Heart left ventricle (tissue), 16 donors: ENCODE data around the gene MYL9. TPM values are rescaled to one million over a fixed set of nuclear protein-coding genes. Genes with fewer than 3 reads are reported as not detected.

Experiments used
- ATAC-seq, 4 donors: fragments of 200-7000 bp; cut with Tn5 transposase; one replicate each; pipeline ENCODE4 v1.9.1; 2020 to 2022; ENCODE audit warnings: moderate library complexity in 4 of 4, mild to moderate bottlenecking in 3 of 4, moderate number of reproducible peaks in 1 of 4
- DNase-seq, 5 donors: peaks; one replicate each; pipeline ENCODE4 v3.0.0-alpha.2; 2020
- H3K27ac ChIP-seq, 12 donors: fragments of 200-600 bp; sonication (generic) in 4 of 12; one replicate each; pipeline versions ENCODE4 v1.5.0 to v1.8.0; 2016 to 2022; ENCODE audit warnings: mild to moderate bottlenecking in 2 of 12
- H3K27me3 ChIP-seq, 9 donors: fragments of 200-600 bp; sonication (generic) in 2 of 9; one replicate each; pipeline versions ENCODE4 v1.5.1 to v1.8.0; 2016 to 2022; ENCODE audit warnings: mild to moderate bottlenecking in 3 of 9
- H3K36me3 ChIP-seq, 9 donors: fragments of 200-600 bp; sonication (generic) in 2 of 9; one replicate each; pipeline versions ENCODE4 v1.5.0 to v1.8.0; 2018 to 2022; ENCODE audit warnings: mild to moderate bottlenecking in 2 of 9
- H3K4me1 ChIP-seq, 12 donors: fragments of 200-600 bp; sonication (generic) in 4 of 12; one replicate each; pipeline versions ENCODE4 v1.5.0 to v1.8.0; 2016 to 2022; ENCODE audit warnings: mild to moderate bottlenecking in 3 of 12
- H3K4me3 ChIP-seq, 12 donors: fragments of 200-600 bp; sonication (generic) in 4 of 12; one replicate each; pipeline versions ENCODE4 v1.5.0 to v1.8.0; 2017 to 2022; ENCODE audit warnings: mild to moderate bottlenecking in 9 of 12, moderate library complexity in 4 of 12
- H3K9me3 ChIP-seq, 12 donors: fragments of 200-600 bp; sonication (generic) in 4 of 12; one replicate each; pipeline versions ENCODE4 v1.5.0 to v1.8.0; 2016 to 2022; ENCODE audit warnings: mild to moderate bottlenecking in 1 of 12
- CTCF ChIP-seq, 12 donors: fragments of 200-600 bp; sonication (generic) in 4 of 12; IDR thresholded peaks; one replicate each; pipeline versions ENCODE4 v1.5.0 to v1.8.0; 2018 to 2022; ENCODE audit warnings: antibody characterized with exemption in 12 of 12, mild to moderate bottlenecking in 5 of 12
- POLR2A ChIP-seq, 2 donors: fragments of 450-650 bp; IDR thresholded peaks; one replicate each; pipeline ENCODE4 v1.6.1; 2017; ENCODE audit warnings: antibody characterized with exemption in 2 of 2, mild to moderate bottlenecking in 2 of 2, moderate library complexity in 2 of 2
- WGBS, 4 donors: extraction: QIAGEN DNeasy Blood & Tissue Kit in 2 of 4; methylation state at CpG; one replicate each; pipeline versions ENCODE4 v1.1.5 to v1.1.7; 2013 to 2018; 5-methylcytosine and 5-hydroxymethylcytosine counted together
- intact Hi-C, 10 donors: fragments of 100-400 bp; cut with DNase I; formaldehyde crosslinking; loops; one replicate each; pipeline versions ENCODE4 v1.11.1 to v1.14.2; 2022
- polyA plus RNA-seq, 2 donors: library from polyadenylated mRNA; stranded (reverse); fragments of 200-250 nt; gene quantifications; one replicate each; pipeline ENCODE4 v1.2.3, GENCODE V29; 2013
- total RNA-seq, 9 donors: library from RNA; depleted of rRNA in 2 of 9; stranded (reverse); fragments of >200 nt in 2 of 9; fragmentation: NEBNext Ultra II Directional in 3 of 9; extraction: Animal tissue kit (Norgen Biotek cat#: 25700) in 3 of 9; gene quantifications; one replicate each; pipeline versions ENCODE4 v1.1.0 to v1.2.4, GENCODE V29; 2016 to 2023
- donor health status: ischemic (EF 13 %, LVEDD 7.1; RV severe dilation, severe dysfunction).
- donor health status: healthy with polysubstance abuse.
- donor health status: DM: no; HTN: yes; CAD: no.
- donor health status: DM: no; HTN: no; CAD: no.
- donor health status: ischemic (EF 25% LVEDD 6.9; RV normal size, moderate dysfunction).
- donor health status: ischemic (EF 25% LVEDD 5.7; RV mildly dilated, moderate dysfunction).
- donor health status: healthy.
- donor health status: DM: yes; HTN: yes; CAD: no.
- donor health status: ischemic (EF 35%, LVEDD 5.7; RV mildly dilated, moderate dysfunction).
- donor health status: nonischemic (EF 11% LVEDD 7.7; RV severe dilation, severe dysfunction).
- donor health status: DM: yes; HTN: yes; CAD: no.
- donor health status: PGD.
- donor health status: ischemic (EF 29% LVEDD 5.4; RV normal size, mild dysfunction).
- donor health status: nonischemic (EF 23%, LVEDD 6.1; RV moderate dilation, normal function).

The MYL9 gene
- total and polyA plus RNA-seq, 11 donors: 452 to 2,387 (median 1,748) TPM

- H3K4me3 ChIP-seq: no peak overlapping the region
- peaks cover 0 to 34% (median 19%) of the 10 kb centered on the region in 12 donors for H3K4me1 ChIP-seq
- intact Hi-C loops: no loop called here
- no peaks in the 10 kb centered on the region for H3K27me3 ChIP-seq
- WGBS, 4 donors: 76 to 88% (median 82%) methylated on average over 3 of the region's 3 CpGs
- no peak for TF ChIP-seq POLR2A (IDR thresholded peaks at IDR 0.05)
- TF ChIP-seq CTCF (IDR thresholded peaks at IDR 0.05): no peak
- no peak overlapping the region for H3K27ac ChIP-seq
- H3K9me3 ChIP-seq: no peaks in the 10 kb centered on the region
- no peak for ATAC-seq
- peaks cover 0 to 100% (median 94%) of the 10 kb centered on the region in 9 donors for H3K36me3 ChIP-seq
- no peak for DNase-seq
Observed at GRCh38 chr20:36501367-36502006, 39.8 kb upstream of the MYL9 start.

- H3K36me3 ChIP-seq: peaks cover 0 to 100% (median 94%) of the 10 kb centered on the region in 9 donors
- DNase-seq (no peak), ATAC-seq (no peak)
- no peak overlapping the region for H3K4me3 ChIP-seq
- intact Hi-C loops: no loop called here
- H3K27ac ChIP-seq: no peak overlapping the region
- TF ChIP-seq POLR2A (IDR thresholded peaks at IDR 0.05) (no peak), CTCF (IDR thresholded peaks at IDR 0.05) (peak in 1 of 12 donors; percentile 5)
- H3K27me3 ChIP-seq: no peaks in the 10 kb centered on the region
- no peaks in the 10 kb centered on the region for H3K9me3 ChIP-seq
- H3K4me1 ChIP-seq: peaks cover 0 to 6% (median 0%) of the 10 kb centered on the region in 12 donors
- WGBS, 4 donors: 79 to 92% (median 90%) methylated on average over 4 of the region's 4 CpGs
Observed at GRCh38 chr20:36504295-36504694, 37.0 kb upstream of the MYL9 start.

GRCh38 chr20:36506253-36506652, 35.1 kb upstream of the MYL9 start:
- peaks cover 0 to 100% (median 98%) of the 10 kb centered on the region in 9 donors for H3K36me3 ChIP-seq

GRCh38 chr20:36507746-36508145, 33.6 kb upstream of the MYL9 start:
- ATAC-seq: peak in 1 of 4 donors; percentile 14
- no peak overlapping the region for H3K4me3 ChIP-seq
- H3K4me1 ChIP-seq: no peaks in the 10 kb centered on the region
- intact Hi-C loops: no loop called here
- no peaks in the 10 kb centered on the region for H3K9me3 ChIP-seq
- 84 to 97% (median 92%) methylated on average over 6 of the region's 6 CpGs for WGBS, 4 donors
- H3K27me3 ChIP-seq: no peaks in the 10 kb centered on the region
- DNase-seq: no peak
- no peak overlapping the region for H3K27ac ChIP-seq
- peaks cover 0 to 100% (median 98%) of the 10 kb centered on the region in 9 donors for H3K36me3 ChIP-seq
- TF ChIP-seq POLR2A (IDR thresholded peaks at IDR 0.05) (no peak), CTCF (IDR thresholded peaks at IDR 0.05) (no peak)

More at GRCh38 chr20:36506253-36506652, 35.1 kb upstream of the MYL9 start:
- ATAC-seq (no peak), DNase-seq (no peak)
- no peaks in the 10 kb centered on the region for H3K27me3 ChIP-seq
- peak in 4 of 12 donors; percentile 8 to 35 (median 22) for TF ChIP-seq CTCF (IDR thresholded peaks at IDR 0.05)
- TF ChIP-seq POLR2A (IDR thresholded peaks at IDR 0.05): no peak
- H3K4me3 ChIP-seq: no peak overlapping the region
- H3K4me1 ChIP-seq: no peaks in the 10 kb centered on the region
- intact Hi-C loops: no loop called here
- no peak overlapping the region for H3K27ac ChIP-seq
- H3K9me3 ChIP-seq: no peaks in the 10 kb centered on the region
- WGBS, 4 donors: 33 to 61% (median 53%) methylated on average over 1 of the region's 1 CpG
